HepG2 (cell line): ENCODE measurements around the gene KLF11. TPM values are rescaled to one million over a fixed set of nuclear protein-coding genes. Genes with fewer than 3 reads are reported as not detected.

Source experiments
- BATF2 ChIP-seq: sonication (generic); formaldehyde crosslinking; IDR thresholded peaks from 2 replicates; pipeline ENCODE4 v1.8.0; 2022; ENCODE audit warnings: mild to moderate bottlenecking, missing genetic modification reagents, moderate library complexity
- CHD4 ChIP-seq: fragments of 200-600 bp; sonication (generic); IDR thresholded peaks from 2 replicates; pipeline ENCODE4 v1.7.0; 2017; ENCODE audit warnings: mild to moderate bottlenecking, low read length, borderline replicate concordance
- DR1 ChIP-seq: sonication (generic); formaldehyde crosslinking; IDR thresholded peaks from 2 replicates; pipeline ENCODE4 v1.8.0; 2021; ENCODE audit warnings: mild to moderate bottlenecking, missing genetic modification reagents, inconsistent platforms
- ELF3 ChIP-seq: IDR thresholded peaks from 2 replicates; pipeline ENCODE4 v1.6.1; 2016; ENCODE audit warnings: missing genetic modification reagents, missing compliant biosample characterization
- FUBP1 ChIP-seq: sonication (generic); formaldehyde crosslinking; IDR thresholded peaks from 2 replicates; pipeline ENCODE4 v1.5.1; 2020; ENCODE audit warnings: missing genetic modification reagents, mild to moderate bottlenecking, borderline replicate concordance
- HNRNPH1 ChIP-seq: fragments of 200-400 bp; formaldehyde crosslinking; optimal IDR thresholded peaks from 2 replicates; pipeline ENCODE3; 2017; ENCODE audit warnings: mild to moderate bottlenecking, low read depth, low read length
- KLF9 ChIP-seq: IDR thresholded peaks from 2 replicates; pipeline ENCODE4 v1.6.1; 2016; ENCODE audit warnings: low read depth
- NFIB ChIP-seq: sonication (generic); formaldehyde crosslinking; IDR thresholded peaks from 2 replicates; pipeline ENCODE4 v1.9.0; 2021; ENCODE audit warnings: missing genetic modification reagents, mild to moderate bottlenecking, borderline replicate concordance
- PITX1 ChIP-seq: sonication (generic); formaldehyde crosslinking; IDR thresholded peaks from 2 replicates; pipeline ENCODE4 v1.5.1; 2020; ENCODE audit warnings: mild to moderate bottlenecking, missing genetic modification reagents
- SETDB1 ChIP-seq: sonication (generic); formaldehyde crosslinking; IDR thresholded peaks from 2 replicates; pipeline ENCODE4 v1.5.1; 2020; ENCODE audit warnings: missing genetic modification reagents, mild to moderate bottlenecking, borderline replicate concordance
- SIN3A ChIP-seq: IDR thresholded peaks from 2 replicates; pipeline ENCODE4 v1.6.1; 2011; ENCODE audit warnings: low read depth, mild to moderate bottlenecking, control low read depth, low read length, borderline replicate concordance
- SMARCE1 ChIP-seq: fragments of 450-650 bp; IDR thresholded peaks from 2 replicates; pipeline ENCODE4 v1.6.1; 2017; ENCODE audit warnings: borderline replicate concordance
- THYN1 ChIP-seq: sonication (generic); formaldehyde crosslinking; IDR thresholded peaks from 2 replicates; pipeline ENCODE4 v1.8.1; 2023; ENCODE audit warnings: low read depth, mild to moderate bottlenecking, moderate library complexity, missing genetic modification reagents, borderline replicate concordance
- ZNF318 ChIP-seq: sonication (generic); formaldehyde crosslinking; IDR thresholded peaks from 2 replicates; pipeline ENCODE4 v1.4.0; 2020; ENCODE audit warnings: mild to moderate bottlenecking, missing genetic modification reagents
- ZNF501 ChIP-seq: sonication (generic); formaldehyde crosslinking; IDR thresholded peaks from 2 replicates; pipeline ENCODE4 v1.5.1; 2020; ENCODE audit warnings: mild to moderate bottlenecking, moderate library complexity, missing genetic modification reagents
- ZNF557 ChIP-seq: sonication (generic); formaldehyde crosslinking; IDR thresholded peaks from 2 replicates; pipeline ENCODE4 v1.4.0; 2020; ENCODE audit warnings: missing genetic modification reagents
- ZNF747 ChIP-seq: sonication (generic); formaldehyde crosslinking; IDR thresholded peaks from 2 replicates; pipeline ENCODE4 v1.8.1; 2023; ENCODE audit warnings: missing genetic modification reagents, mild to moderate bottlenecking, borderline replicate concordance
- polyA plus RNA-seq, 8 experiments: library from polyadenylated mRNA; depleted of rRNA in 3 of 8; stranded (reverse) in 7 of 8; unstranded in 1 of 8; fragments of >200 nt; fragmentation: Illumina TruSeq in 4 of 8; extraction: Trizol in 4 of 8; gene quantifications; 2 replicates each; pipeline versions ENCODE4 v1.2.1 to v1.2.3, GENCODE V29; 2011 to 2016; ENCODE audit warnings: low read depth in 4 of 8, missing spikeins in 1 of 8, mixed read lengths in 1 of 8; ENCODE audit not compliant: insufficient read depth in 1 of 8
- total RNA-seq, 5 experiments: library from RNA; depleted of rRNA; stranded (reverse); fragments of >200 nt; fragmentation: Illumina TruSeq; extraction: Trizol; gene quantifications; 2 replicates each; pipeline ENCODE4 v1.2.3, GENCODE V29; 2016; ENCODE audit warnings: low read depth in 1 of 5

The KLF11 gene
- total and polyA plus RNA-seq, 2 of the 13 experiments (the other 11 are each of a cell fraction or from before 2014, with no cell fraction given), result 2.5 to 11.8 TPM

GRCh38 chr2:10043256-10043905 is at the start of gene KLF11 (continued):
- peak; percentile 72; the same call in 1 of the 2 replicates for TF ChIP-seq ZNF318 (CRISPR knock-in tag)
- TF ChIP-seq HNRNPH1, result no peak
- no peak for TF ChIP-seq SETDB1
- no peak for TF ChIP-seq CHD4
- 0 out of 2 replicates have a peak, but pooled peaks have one; percentile 72 for TF ChIP-seq NFIB (CRISPR knock-in tag)
- TF ChIP-seq SMARCE1, result no peak
- 0 out of 2 replicates have a peak, but pooled peaks have one; percentile 16 for TF ChIP-seq SIN3A
- TF ChIP-seq ZNF501 (CRISPR knock-in tag), result peak; percentile 29; the same call in 1 of the 2 replicates
- peak; percentile 99 for TF ChIP-seq ZNF557 (CRISPR knock-in tag)
- no peak for TF ChIP-seq THYN1 (CRISPR knock-in tag)
- peak; percentile 76 for TF ChIP-seq ELF3 (CRISPR knock-in tag)
- 0 out of 2 replicates have a peak, but pooled peaks have one; percentile 77 for TF ChIP-seq KLF9 (CRISPR knock-in tag)
- no peak for TF ChIP-seq FUBP1 (CRISPR knock-in tag)
- TF ChIP-seq DR1 (CRISPR knock-in tag), result peak; percentile 74; the same call in 1 of the 2 replicates
- peak; percentile 95; the same call in 1 of the 2 replicates for TF ChIP-seq ZNF747 (CRISPR knock-in tag)
- peak; percentile 96 for TF ChIP-seq BATF2
- peak; percentile 1 for TF ChIP-seq PITX1 (CRISPR knock-in tag)
